ENCODE measurements around the gene EPB41L2. TPM values are rescaled to one million over a fixed set of nuclear protein-coding genes. Genes with fewer than 3 reads are reported as not detected.

Gene EPB41L2
- total RNA-seq, 2 donors from 2014 or later = 99.6 to 110 TPM

DNA sequence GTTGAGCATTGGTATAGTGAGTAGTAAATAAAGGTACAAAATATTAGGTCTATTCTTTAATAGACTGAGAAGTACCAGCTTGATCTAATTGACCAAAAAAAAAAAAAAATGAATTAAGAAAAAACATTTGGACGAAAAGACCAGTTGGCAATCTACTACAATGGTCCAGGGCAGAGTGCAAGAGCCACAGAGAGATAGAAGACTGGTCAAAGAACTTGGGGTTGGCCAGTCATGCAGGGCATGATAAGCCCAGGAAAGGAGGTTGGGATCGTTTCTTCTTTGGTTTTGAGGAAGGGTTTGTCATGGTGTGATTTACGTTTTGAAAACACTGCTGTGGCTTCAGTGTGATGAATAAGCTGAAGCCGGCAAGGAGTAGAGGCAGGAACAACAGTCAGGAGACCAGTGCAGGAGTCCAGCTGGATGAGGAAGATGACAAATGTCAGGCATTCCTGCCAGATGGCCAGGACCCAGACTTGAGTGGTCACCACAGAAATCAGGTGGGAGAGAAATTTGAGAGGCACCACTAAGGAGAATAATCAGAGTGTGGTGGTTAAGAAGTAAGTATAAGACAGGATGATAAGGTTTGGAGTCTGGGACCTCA is 221.8 kb downstream of the EPB41L2 start:
- no peak for ATAC-seq (ENCODE audit: insufficient number of reproducible peaks, low FRiP score, low read depth)
- H3K4me3 ChIP-seq = no peak overlapping the region
- no peaks in the 10 kb centered on the region for H3K27me3 ChIP-seq (replicated peaks; ENCODE audit: insufficient read depth)
- TF ChIP-seq, protein P1, sequence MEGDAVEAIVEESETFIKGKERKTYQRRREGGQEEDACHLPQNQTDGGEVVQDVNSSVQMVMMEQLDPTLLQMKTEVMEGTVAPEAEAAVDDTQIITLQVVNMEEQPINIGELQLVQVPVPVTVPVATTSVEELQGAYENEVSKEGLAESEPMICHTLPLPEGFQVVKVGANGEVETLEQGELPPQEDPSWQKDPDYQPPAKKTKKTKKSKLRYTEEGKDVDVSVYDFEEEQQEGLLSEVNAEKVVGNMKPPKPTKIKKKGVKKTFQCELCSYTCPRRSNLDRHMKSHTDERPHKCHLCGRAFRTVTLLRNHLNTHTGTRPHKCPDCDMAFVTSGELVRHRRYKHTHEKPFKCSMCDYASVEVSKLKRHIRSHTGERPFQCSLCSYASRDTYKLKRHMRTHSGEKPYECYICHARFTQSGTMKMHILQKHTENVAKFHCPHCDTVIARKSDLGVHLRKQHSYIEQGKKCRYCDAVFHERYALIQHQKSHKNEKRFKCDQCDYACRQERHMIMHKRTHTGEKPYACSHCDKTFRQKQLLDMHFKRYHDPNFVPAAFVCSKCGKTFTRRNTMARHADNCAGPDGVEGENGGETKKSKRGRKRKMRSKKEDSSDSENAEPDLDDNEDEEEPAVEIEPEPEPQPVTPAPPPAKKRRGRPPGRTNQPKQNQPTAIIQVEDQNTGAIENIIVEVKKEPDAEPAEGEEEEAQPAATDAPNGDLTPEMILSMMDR (IDR thresholded peaks at IDR 0.05) = no peak
- H3K4me1 ChIP-seq (ENCODE audit: control insufficient read depth in 1 of 2, low read depth in 2 of 2) = peaks cover 0 to 21% of the 10 kb centered on the region in 2 donors
- no peaks in the 10 kb centered on the region for H3K36me3 ChIP-seq
- no peak for DNase-seq (ENCODE audit: low spot score)
- no peak overlapping the region for H3K27ac ChIP-seq
- H3K9me3 ChIP-seq = no peaks in the 10 kb centered on the region

DNA sequence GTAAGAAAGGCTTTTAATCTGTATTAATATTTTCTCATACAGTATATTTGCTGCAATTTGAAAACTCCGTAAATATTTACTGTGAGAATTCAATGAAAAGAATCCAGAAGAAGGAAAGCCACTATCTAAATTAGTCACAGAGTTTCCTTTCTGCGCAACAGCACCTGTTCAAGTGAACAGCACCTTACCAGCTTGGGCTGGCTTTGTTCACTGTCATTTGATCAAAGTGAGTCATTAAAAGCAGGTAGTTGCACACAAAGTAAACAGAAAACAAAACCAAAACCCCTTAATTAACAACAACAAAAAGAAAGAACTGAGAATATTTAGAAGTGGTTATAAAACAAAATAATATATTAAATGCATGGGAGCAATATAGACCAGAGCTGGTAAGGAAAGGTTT is 223.0 kb downstream of the EPB41L2 start:
- no peaks in the 10 kb centered on the region for H3K9me3 ChIP-seq
- no peak overlapping the region for H3K27ac ChIP-seq
- no peaks in the 10 kb centered on the region for H3K27me3 ChIP-seq (replicated peaks; ENCODE audit: insufficient read depth)
- H3K4me3 ChIP-seq = no peak overlapping the region
- ATAC-seq (ENCODE audit: insufficient number of reproducible peaks, low FRiP score, low read depth) (no peak), DNase-seq (ENCODE audit: low spot score) (no peak)
- TF ChIP-seq, protein P1 (IDR thresholded peaks at IDR 0.05) = no peak
- H3K4me1 ChIP-seq (ENCODE audit: control insufficient read depth in 1 of 2, low read depth in 2 of 2) = peaks cover 0 to 21% of the 10 kb centered on the region in 2 donors
- no peaks in the 10 kb centered on the region for H3K36me3 ChIP-seq

DNA sequence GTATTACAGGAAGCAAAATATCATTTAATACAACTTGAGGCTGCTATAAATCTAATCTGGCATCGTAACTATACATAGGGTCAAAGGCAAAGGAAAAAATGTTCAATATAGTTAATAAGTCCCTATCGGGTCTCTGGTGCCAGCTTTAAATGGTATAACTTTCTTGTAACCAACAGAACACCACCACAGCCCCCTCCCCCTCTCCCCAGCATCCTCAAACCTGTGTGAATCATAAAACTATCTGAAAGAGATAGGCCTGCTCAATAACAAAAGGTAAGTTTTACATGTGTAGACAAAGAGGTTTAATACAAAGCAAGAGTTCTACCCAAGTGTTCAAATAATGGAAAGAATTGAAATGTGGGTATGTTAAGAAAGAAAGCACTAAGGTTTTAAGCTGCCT is 223.7 kb downstream of the EPB41L2 start:
- ATAC-seq (ENCODE audit: insufficient number of reproducible peaks, low FRiP score, low read depth) (no peak), DNase-seq (ENCODE audit: low spot score) (no peak)
- Histone ChIP-seq H3K36me3 (no peaks in the 10 kb centered on the region), H3K4me3 (no peak overlapping the region), H3K9me3 (no peaks in the 10 kb centered on the region), H3K27ac (no peak overlapping the region), H3K27me3 (replicated peaks; ENCODE audit: insufficient read depth) (no peaks in the 10 kb centered on the region), H3K4me1 (ENCODE audit: control insufficient read depth in 1 of 2, low read depth in 2 of 2) (peaks cover 0 to 21% of the 10 kb centered on the region in 2 donors)
- TF ChIP-seq, protein P1 (IDR thresholded peaks at IDR 0.05) = no peak

DNA sequence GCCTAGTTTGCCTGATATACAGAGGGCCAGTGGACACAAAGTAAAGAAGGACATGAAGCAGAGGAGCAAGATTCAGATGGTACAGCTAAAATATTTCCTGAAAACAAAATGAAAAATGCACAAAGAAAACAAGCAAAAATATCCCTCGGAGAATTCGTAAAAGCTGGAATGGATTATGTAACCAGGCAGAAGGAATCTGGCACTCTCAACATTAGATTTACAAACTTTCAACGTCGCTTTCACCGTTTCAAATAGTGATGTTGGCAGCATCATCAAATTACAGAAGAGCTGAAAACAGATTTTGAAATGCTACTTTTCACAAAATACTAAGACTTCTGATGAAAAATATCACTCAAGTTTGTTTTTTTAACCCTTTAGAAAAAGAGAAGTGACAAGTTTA is 224.1 kb downstream of the EPB41L2 start:
- H3K27ac ChIP-seq = no peak overlapping the region
- ATAC-seq (ENCODE audit: insufficient number of reproducible peaks, low FRiP score, low read depth) (no peak), DNase-seq (ENCODE audit: low spot score) (no peak)
- no peak overlapping the region for H3K4me3 ChIP-seq
- H3K36me3 ChIP-seq = no peaks in the 10 kb centered on the region
- no peaks in the 10 kb centered on the region for H3K9me3 ChIP-seq
- TF ChIP-seq, protein P1 (IDR thresholded peaks at IDR 0.05) = no peak
- peaks cover 0 to 21% of the 10 kb centered on the region in 2 donors for H3K4me1 ChIP-seq (ENCODE audit: control insufficient read depth in 1 of 2, low read depth in 2 of 2)
- no peaks in the 10 kb centered on the region for H3K27me3 ChIP-seq (replicated peaks; ENCODE audit: insufficient read depth)

DNA sequence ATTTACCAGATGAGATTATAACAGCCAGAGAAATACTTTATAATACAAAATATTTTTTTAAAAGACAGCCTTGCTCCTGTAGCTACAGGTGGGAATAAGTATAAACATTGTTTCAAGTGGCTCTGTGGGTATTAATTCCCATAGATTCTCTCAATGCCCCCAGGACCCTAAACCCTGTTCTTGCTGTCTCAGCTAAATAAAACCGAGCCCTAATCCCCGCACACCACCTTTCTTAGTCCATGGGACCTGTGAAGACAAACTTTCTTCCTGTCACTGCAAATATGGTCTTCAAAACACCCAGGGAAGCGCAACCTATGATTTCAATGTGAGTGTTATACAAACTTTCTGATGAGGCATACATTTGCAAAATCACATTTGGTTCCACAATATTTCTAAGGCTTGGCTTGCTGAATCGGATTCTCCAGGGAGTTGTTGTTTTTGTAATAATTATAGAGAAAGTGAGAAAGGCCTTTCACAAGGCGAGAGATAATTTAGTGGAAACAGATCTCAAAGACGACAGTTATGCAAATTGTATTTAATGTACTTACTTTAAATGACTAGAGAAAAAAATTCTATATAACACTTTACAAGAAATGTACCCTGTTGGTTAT is 224.7 kb downstream of the EPB41L2 start:
- TF ChIP-seq, protein P1 (IDR thresholded peaks at IDR 0.05) = no peak
- Histone ChIP-seq H3K4me1 (ENCODE audit: control insufficient read depth in 1 of 2, low read depth in 2 of 2) (peaks cover 0 to 21% of the 10 kb centered on the region in 2 donors), H3K27me3 (replicated peaks; ENCODE audit: insufficient read depth) (no peaks in the 10 kb centered on the region), H3K4me3 (no peak overlapping the region), H3K36me3 (no peaks in the 10 kb centered on the region), H3K27ac (no peak overlapping the region), H3K9me3 (no peaks in the 10 kb centered on the region)
- no peak for ATAC-seq (ENCODE audit: insufficient number of reproducible peaks, low FRiP score, low read depth)
- no peak for DNase-seq (ENCODE audit: low spot score)
